Effector memory CD4-positive, alpha-beta T cell (primary cell): ENCODE data around the gene PRSS23.

Experiments used
- DNase-seq, 3 donors: peaks; one replicate each; pipeline ENCODE4 v3.0.0-alpha.2; 2020
- H3K27ac ChIP-seq: 2 replicates; pipeline ENCODE4 v1.7.0; 2013; ENCODE audit warnings: mild to moderate bottlenecking, low read length, moderate library complexity; ENCODE audit not compliant: insufficient read depth, poor library complexity, severe bottlenecking
- H3K27me3 ChIP-seq: replicated peaks from 2 replicates; pipeline ENCODE4 v1.7.0; 2013; ENCODE audit warnings: mild to moderate bottlenecking, low read length; ENCODE audit not compliant: insufficient read depth, control insufficient read depth, poor library complexity, severe bottlenecking
- H3K36me3 ChIP-seq: 2 replicates; pipeline ENCODE4 v1.7.0; 2013; ENCODE audit warnings: mild to moderate bottlenecking, low read length, moderate library complexity; ENCODE audit not compliant: control insufficient read depth, insufficient read depth
- H3K4me1 ChIP-seq: 2 replicates; pipeline ENCODE4 v1.7.0; 2013; ENCODE audit warnings: low read length, mild to moderate bottlenecking; ENCODE audit not compliant: control insufficient read depth, insufficient read depth, poor library complexity, severe bottlenecking
- H3K4me3 ChIP-seq: 2 replicates; pipeline ENCODE4 v1.7.0; 2013; ENCODE audit warnings: low read length, low read depth, mild to moderate bottlenecking; ENCODE audit not compliant: insufficient read depth, poor library complexity, severe bottlenecking
- H3K9me3 ChIP-seq: 2 replicates; pipeline ENCODE4 v1.7.0; 2013; ENCODE audit warnings: mild to moderate bottlenecking, low read length, moderate library complexity; ENCODE audit not compliant: control insufficient read depth

Gene PRSS23

DNA sequence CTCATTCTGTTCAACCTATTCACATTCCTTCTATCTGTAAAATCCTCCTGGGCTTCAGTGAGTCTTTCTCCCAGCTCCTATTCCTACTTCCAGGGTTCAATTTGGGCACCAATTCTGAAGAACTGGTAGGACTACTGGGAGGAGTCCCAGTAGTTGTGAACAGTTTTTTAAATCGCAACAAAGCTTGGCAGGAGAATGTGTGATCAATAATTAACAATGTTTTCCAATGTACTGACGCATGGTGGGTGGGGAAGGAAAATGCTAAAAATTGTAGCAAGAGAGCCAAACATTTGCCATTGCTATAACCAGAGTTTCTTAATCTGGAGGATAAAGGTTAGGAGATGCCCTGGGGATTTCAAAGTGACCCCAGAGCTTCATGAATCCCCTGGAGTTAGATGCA lies 27.3 kb upstream of the PRSS23 start:
- no peak overlapping the region for H3K4me3 ChIP-seq
- H3K4me1 ChIP-seq, result no peaks in the 10 kb centered on the region
- no peaks in the 10 kb centered on the region for H3K9me3 ChIP-seq
- no peaks in the 10 kb centered on the region for H3K27me3 ChIP-seq
- no peaks in the 10 kb centered on the region for H3K36me3 ChIP-seq
- H3K27ac ChIP-seq, result no peak overlapping the region
- no peak for DNase-seq

DNA sequence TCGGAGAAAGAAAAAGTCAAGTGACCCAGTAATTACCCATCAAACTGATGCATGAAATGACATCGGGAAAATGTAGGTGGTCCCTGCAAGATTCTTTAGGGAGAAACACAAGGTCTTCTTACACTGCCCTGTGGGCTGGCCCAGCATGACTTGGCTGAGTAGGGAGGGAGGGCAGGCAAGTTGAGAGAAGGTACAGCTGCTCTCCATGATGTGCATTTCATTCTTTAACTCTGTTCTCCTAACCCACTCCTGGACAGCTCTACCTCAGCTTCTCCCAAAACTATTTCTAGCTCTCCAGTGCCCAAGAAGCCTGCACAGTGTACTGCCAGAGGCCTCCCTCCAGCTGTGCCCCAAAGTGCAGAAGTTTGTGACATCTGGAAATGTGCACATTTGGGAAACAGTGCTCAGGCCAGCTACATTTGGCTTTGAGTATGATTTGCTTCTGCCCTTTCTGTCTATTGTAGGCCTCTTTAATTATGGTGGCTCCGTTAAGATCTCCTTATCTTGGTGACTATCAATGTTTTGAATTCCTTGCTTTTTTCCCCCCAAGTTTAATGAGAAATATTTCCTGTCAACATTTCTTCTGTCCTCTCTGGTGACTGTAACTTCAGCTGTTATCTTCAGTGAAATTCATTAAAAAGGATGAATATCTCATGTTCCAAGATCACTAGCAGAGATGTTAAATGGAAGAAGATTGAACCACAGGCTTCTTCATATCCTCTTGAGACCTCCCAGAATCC lies 26.7 kb upstream of the PRSS23 start:
- Histone ChIP-seq H3K36me3 (no peaks in the 10 kb centered on the region), H3K27ac (no peak overlapping the region), H3K27me3 (no peaks in the 10 kb centered on the region), H3K9me3 (no peaks in the 10 kb centered on the region), H3K4me3 (no peak overlapping the region), H3K4me1 (no peaks in the 10 kb centered on the region)
- no peak for DNase-seq

DNA sequence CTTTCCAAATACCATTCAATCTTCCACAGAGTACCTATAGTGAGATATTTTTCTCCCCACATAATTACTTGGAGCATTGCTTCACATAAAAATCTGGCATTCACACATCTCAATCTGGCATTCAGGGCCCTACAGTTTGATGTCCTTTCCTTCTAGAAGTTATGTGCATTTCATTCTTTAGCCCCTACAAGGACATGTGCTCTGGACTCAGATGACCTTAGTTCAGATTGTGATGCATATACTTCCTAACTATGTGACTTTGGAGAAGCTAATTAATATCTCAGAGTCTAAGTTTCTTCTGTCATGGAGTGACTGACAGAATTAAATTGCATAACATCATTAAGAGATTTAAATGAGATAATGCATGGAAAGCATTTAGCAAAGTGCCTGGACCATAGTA lies 25.9 kb upstream of the PRSS23 start:
- no peaks in the 10 kb centered on the region for H3K4me1 ChIP-seq
- no peaks in the 10 kb centered on the region for H3K9me3 ChIP-seq
- no peaks in the 10 kb centered on the region for H3K36me3 ChIP-seq
- H3K4me3 ChIP-seq, result no peak overlapping the region
- DNase-seq, result no peak
- no peaks in the 10 kb centered on the region for H3K27me3 ChIP-seq
- no peak overlapping the region for H3K27ac ChIP-seq

DNA sequence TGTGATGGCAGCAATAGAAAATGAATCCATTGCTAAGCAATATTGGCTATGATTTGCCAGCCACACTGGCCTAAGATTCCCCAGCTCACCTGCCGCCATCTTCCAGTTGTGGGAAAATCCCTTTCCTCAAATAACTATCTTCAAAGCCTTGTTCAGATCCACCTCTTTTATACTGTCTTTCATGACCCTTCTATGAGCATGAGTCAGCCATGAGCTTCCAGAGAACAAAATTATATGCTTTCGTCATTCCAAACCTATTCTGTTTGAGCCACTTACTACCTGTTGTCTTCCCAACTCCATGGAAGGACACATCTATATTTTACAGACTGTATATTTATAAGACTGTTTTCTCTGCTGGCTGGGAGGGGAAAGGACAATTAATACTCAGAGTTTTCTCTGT lies 25.0 kb upstream of the PRSS23 start:
- Histone ChIP-seq H3K4me1 (no peaks in the 10 kb centered on the region), H3K9me3 (no peaks in the 10 kb centered on the region)
- DNase-seq, result no peak

DNA sequence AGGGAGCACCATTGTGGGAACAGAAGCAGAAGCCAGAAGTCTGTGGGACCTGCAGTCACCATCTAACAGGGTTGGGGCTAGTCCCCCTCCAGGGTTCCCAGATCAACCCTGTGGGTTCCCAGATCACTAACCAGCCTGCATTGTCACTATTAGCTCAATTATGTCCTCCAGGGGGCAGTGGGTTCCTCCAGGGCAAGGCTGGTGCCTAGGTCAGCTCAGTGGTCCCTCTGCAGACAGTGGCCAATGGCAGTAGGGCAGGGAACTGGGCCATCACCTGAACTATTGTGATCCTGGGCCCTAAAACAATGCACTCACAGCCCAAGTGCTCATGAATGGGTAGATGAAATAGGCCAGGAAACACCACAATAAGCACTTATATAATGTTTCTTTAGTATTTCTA lies 18.8 kb upstream of the PRSS23 start:
- DNase-seq, result no peak
- H3K27ac ChIP-seq, result no peak overlapping the region

More for the DNA sequence above, 25.0 kb upstream of the PRSS23 start:
- no peak overlapping the region for H3K4me3 ChIP-seq
- H3K27ac ChIP-seq, result no peak overlapping the region
- H3K27me3 ChIP-seq, result no peaks in the 10 kb centered on the region
- H3K36me3 ChIP-seq, result no peaks in the 10 kb centered on the region

DNA sequence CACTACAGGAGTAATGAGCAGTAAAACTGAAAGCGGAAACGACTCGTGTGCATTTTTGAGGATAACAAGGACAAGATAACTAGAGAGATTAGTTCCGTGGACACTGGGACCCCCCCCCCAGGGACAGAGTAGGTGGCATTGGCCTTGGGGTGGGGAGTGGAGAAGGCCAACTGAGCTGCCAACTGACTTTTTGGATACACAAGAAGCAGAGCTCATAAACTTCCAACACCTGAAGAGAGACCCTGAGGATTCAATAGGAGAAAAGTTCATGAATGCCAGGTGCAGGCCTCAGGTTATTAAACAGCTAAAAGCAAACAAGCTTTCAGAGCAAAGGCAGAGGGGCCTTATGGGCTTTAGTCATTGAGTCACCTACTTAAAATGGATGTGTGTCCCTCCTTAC lies 17.6 kb upstream of the PRSS23 start:
- H3K4me3 ChIP-seq, result no peak overlapping the region
- no peaks in the 10 kb centered on the region for H3K27me3 ChIP-seq
- DNase-seq, result no peak
- H3K9me3 ChIP-seq, result no peaks in the 10 kb centered on the region
- H3K36me3 ChIP-seq, result no peaks in the 10 kb centered on the region
- no peak overlapping the region for H3K27ac ChIP-seq
- H3K4me1 ChIP-seq, result no peaks in the 10 kb centered on the region

More for the DNA sequence above, 18.8 kb upstream of the PRSS23 start:
- H3K9me3 ChIP-seq, result no peaks in the 10 kb centered on the region
- H3K4me1 ChIP-seq, result no peaks in the 10 kb centered on the region
- H3K4me3 ChIP-seq, result no peak overlapping the region
- H3K27me3 ChIP-seq, result no peaks in the 10 kb centered on the region
- no peaks in the 10 kb centered on the region for H3K36me3 ChIP-seq

DNA sequence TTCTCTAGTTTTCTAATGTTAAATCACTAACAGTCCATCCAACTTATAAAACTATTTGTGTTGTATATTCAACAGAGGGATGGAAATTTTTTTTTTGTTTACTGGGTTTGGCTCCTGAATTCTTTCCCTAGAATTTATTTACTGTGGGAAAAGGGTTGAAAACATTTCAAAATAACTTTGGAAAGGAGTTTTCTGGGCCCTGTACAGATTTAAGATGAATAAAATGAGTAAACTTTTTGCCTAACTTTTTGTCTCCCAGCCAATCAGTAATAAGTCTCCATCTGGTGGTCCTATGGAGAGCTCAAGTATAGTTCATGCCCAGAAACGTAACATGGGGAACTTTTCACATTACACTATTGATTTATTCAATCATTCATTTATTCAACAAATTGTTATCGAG lies 16.7 kb upstream of the PRSS23 start:
- Histone ChIP-seq H3K27ac (no peak overlapping the region), H3K4me3 (no peak overlapping the region), H3K36me3 (no peaks in the 10 kb centered on the region), H3K27me3 (no peaks in the 10 kb centered on the region), H3K4me1 (no peaks in the 10 kb centered on the region), H3K9me3 (no peaks in the 10 kb centered on the region)
- no peak for DNase-seq

DNA sequence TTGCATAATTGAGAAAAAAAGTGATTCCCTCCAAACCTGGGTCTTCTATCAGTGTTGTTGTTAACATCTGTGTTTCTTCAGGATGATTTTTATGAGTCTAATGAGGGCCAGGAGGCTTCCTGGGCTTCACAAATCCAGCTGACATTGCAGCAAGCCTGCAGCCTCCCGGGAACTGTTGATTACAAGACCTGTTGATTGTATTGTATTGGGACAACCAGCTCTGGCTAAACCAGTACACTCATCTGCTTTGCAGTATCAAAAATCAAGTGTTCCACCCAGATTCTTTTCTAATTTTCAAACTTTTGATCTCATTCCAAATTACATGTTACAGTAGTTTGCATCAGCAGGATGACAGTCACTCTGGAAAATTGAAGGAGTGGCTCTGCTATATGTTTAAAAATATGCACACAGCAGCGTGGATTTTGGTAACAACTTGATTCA lies 16.1 kb upstream of the PRSS23 start:
- Histone ChIP-seq H3K4me3 (no peak overlapping the region), H3K9me3 (no peaks in the 10 kb centered on the region), H3K27me3 (no peaks in the 10 kb centered on the region), H3K4me1 (no peaks in the 10 kb centered on the region), H3K36me3 (no peaks in the 10 kb centered on the region), H3K27ac (no peak overlapping the region)
- DNase-seq, result no peak

DNA sequence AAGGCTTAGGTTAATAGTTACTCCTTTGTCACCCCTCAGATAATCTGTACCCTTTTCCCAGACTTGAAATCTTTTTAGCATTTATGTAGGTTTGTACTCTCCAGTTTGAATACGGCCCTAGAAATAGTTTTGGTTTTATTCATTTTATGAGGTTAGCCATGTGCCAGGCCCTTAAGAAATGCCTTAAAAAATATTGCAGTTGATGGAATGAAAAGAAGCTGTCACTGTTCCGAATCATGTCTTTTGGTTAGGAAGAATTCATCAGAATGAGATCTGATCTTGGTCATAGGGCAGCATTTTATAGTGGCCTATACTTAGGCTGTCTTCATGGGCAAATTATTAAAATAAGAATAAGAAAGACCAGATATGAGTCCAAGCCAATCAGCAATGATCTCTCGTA lies 14.8 kb upstream of the PRSS23 start:
- Histone ChIP-seq H3K4me1 (no peaks in the 10 kb centered on the region), H3K9me3 (no peaks in the 10 kb centered on the region), H3K4me3 (no peak overlapping the region), H3K36me3 (no peaks in the 10 kb centered on the region), H3K27ac (no peak overlapping the region), H3K27me3 (no peaks in the 10 kb centered on the region)
- no peak for DNase-seq

DNA sequence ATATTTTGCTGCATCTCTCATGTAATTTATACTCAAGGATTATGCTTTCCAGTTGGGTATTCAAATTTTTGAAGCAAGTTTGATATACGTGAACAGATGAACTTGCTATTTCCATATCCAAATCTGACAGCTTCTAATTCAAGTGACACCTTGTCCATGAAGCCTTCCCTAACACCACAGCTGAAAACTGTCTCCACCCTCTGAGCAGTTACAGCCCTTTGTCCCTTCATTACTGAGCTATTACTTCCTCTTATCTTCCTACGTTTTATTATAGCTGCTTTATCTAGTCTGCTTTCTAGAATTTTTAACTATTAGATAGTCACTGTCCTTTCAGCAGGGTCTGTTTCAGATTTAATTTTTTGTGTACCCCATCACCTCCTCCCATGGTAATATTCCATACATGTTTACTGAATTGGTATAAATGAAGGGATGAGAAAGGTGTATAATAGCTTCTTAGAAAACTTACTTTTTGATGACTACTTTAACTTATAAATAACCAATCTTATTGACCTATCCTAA lies 13.3 kb upstream of the PRSS23 start:
- Histone ChIP-seq H3K4me3 (no peak overlapping the region), H3K36me3 (no peaks in the 10 kb centered on the region), H3K4me1 (no peaks in the 10 kb centered on the region), H3K9me3 (no peaks in the 10 kb centered on the region), H3K27ac (no peak overlapping the region), H3K27me3 (no peaks in the 10 kb centered on the region)
- DNase-seq, result no peak
